HepG2 (cell line): ENCODE measurements around the gene DQX1. TPM values are rescaled to one million over a fixed set of nuclear protein-coding genes. Genes with fewer than 3 reads are reported as not detected.
A peak's percentile ranks its signal among the peaks of the same experiment; 100 is the strongest.

Experiments
- ATF7-NPFF ChIP-seq: sonication (generic); formaldehyde crosslinking; IDR thresholded peaks from 2 replicates; pipeline ENCODE4 v1.8.1; 2023; ENCODE audit warnings: mild to moderate bottlenecking, low read depth, missing genetic modification reagents, moderate library complexity
- CTCF ChIP-seq: sonication (generic); formaldehyde crosslinking; IDR thresholded peaks from 2 replicates; pipeline ENCODE4 v1.5.0; 2020; ENCODE audit warnings: mild to moderate bottlenecking, missing genetic modification reagents, moderate library complexity
- DBP ChIP-seq: sonication (generic); formaldehyde crosslinking; IDR thresholded peaks from 2 replicates; pipeline ENCODE4 v1.4.0; 2020; ENCODE audit warnings: missing genetic modification reagents; ENCODE audit errors: not compliant biosample characterization
- ETV6 ChIP-seq: sonication (generic); formaldehyde crosslinking; conservative IDR thresholded peaks from 2 replicates; pipeline ENCODE4 v1.4.0; 2020; ENCODE audit warnings: missing genetic modification reagents
- KAT8 ChIP-seq: IDR thresholded peaks from 2 replicates; pipeline ENCODE4 v1.6.1; 2016; ENCODE audit warnings: missing genetic modification reagents, missing compliant biosample characterization
- KDM5A ChIP-seq: fragments of 200-600 bp; sonication (generic); IDR thresholded peaks from 2 replicates; pipeline ENCODE4 v1.7.0; 2018; ENCODE audit warnings: antibody characterized with exemption, mild to moderate bottlenecking, low read length, borderline replicate concordance
- MXD1 ChIP-seq: sonication (generic); formaldehyde crosslinking; IDR thresholded peaks from 2 replicates; pipeline ENCODE4 v1.4.0; 2020; ENCODE audit warnings: mild to moderate bottlenecking, missing genetic modification reagents
- MXD4 ChIP-seq: IDR thresholded peaks from 2 replicates; pipeline ENCODE4 v1.6.1; 2016; ENCODE audit warnings: mild to moderate bottlenecking, missing biosample characterization, missing genetic modification reagents
- MXI1 ChIP-seq: IDR thresholded peaks from 3 replicates; pipeline ENCODE4 v1.6.1; 2012; ENCODE audit warnings: low read depth, low read length, inconsistent platforms, borderline replicate concordance
- NFATC3 ChIP-seq: sonication (generic); formaldehyde crosslinking; IDR thresholded peaks from 2 replicates; pipeline ENCODE4 v1.5.1; 2020; ENCODE audit warnings: mild to moderate bottlenecking, missing genetic modification reagents
- PRMT3 ChIP-seq: sonication (generic); formaldehyde crosslinking; IDR thresholded peaks from 2 replicates; pipeline ENCODE4 v1.8.1; 2022; ENCODE audit warnings: low read depth, mild to moderate bottlenecking, moderate library complexity, missing genetic modification reagents, borderline replicate concordance
- SP2 ChIP-seq: sonication (generic); formaldehyde crosslinking; IDR thresholded peaks from 2 replicates; pipeline ENCODE4 v1.5.1; 2020; ENCODE audit warnings: mild to moderate bottlenecking, missing genetic modification reagents
- TEAD2 ChIP-seq: sonication (generic); formaldehyde crosslinking; IDR thresholded peaks from 2 replicates; pipeline ENCODE4 v1.9.0; 2021; ENCODE audit warnings: missing genetic modification reagents
- TMF1 ChIP-seq: sonication (generic); formaldehyde crosslinking; IDR thresholded peaks from 2 replicates; pipeline ENCODE4 v1.8.1; 2022; ENCODE audit warnings: low read depth, missing genetic modification reagents
- ZKSCAN8 ChIP-seq: IDR thresholded peaks from 2 replicates; pipeline ENCODE4 v1.6.1; 2016; ENCODE audit warnings: borderline replicate concordance, missing genetic modification reagents, missing compliant biosample characterization
- ZNF34 ChIP-seq: sonication (generic); formaldehyde crosslinking; IDR thresholded peaks from 2 replicates; pipeline ENCODE4 v1.4.0; 2020; ENCODE audit warnings: mild to moderate bottlenecking, missing genetic modification reagents, borderline replicate concordance
- ZNF503 ChIP-seq: sonication (generic); formaldehyde crosslinking; IDR thresholded peaks from 2 replicates; pipeline ENCODE4 v1.4.0; 2020; ENCODE audit warnings: missing genetic modification reagents
- ZNF746 ChIP-seq: sonication (generic); formaldehyde crosslinking; IDR thresholded peaks from 2 replicates; pipeline ENCODE4 v1.8.0; 2022; ENCODE audit warnings: mild to moderate bottlenecking, missing genetic modification reagents
- ZZZ3 ChIP-seq: sonication (generic); formaldehyde crosslinking; IDR thresholded peaks from 2 replicates; pipeline ENCODE4 v1.4.0; 2020; ENCODE audit warnings: missing genetic modification reagents, mild to moderate bottlenecking, borderline replicate concordance
- polyA plus RNA-seq, 8 experiments: library from polyadenylated mRNA; depleted of rRNA in 3 of 8; stranded (reverse) in 7 of 8; unstranded in 1 of 8; fragments of >200 nt; fragmentation: Illumina TruSeq in 4 of 8; extraction: Trizol in 4 of 8; gene quantifications; 2 replicates each; pipeline versions ENCODE4 v1.2.1 to v1.2.3, GENCODE V29; 2011 to 2016; ENCODE audit warnings: low read depth in 4 of 8, missing spikeins in 1 of 8, mixed read lengths in 1 of 8; ENCODE audit not compliant: insufficient read depth in 1 of 8
- total RNA-seq, 5 experiments: library from RNA; depleted of rRNA; stranded (reverse); fragments of >200 nt; fragmentation: Illumina TruSeq; extraction: Trizol; gene quantifications; 2 replicates each; pipeline ENCODE4 v1.2.3, GENCODE V29; 2016; ENCODE audit warnings: low read depth in 1 of 5

The DQX1 gene
- total and polyA plus RNA-seq, 2 of the 13 experiments (the other 11 are each of a cell fraction or from before 2014, with no cell fraction given), result 27.6 to 89.8 TPM

- no peak for TF ChIP-seq MXI1
- TF ChIP-seq ZZZ3, result no peak
- TF ChIP-seq ZNF503 (CRISPR knock-in tag), result no peak
- no peak for TF ChIP-seq ZNF34 (CRISPR knock-in tag)
- TF ChIP-seq CTCF (CRISPR knock-in tag), result no peak
- no peak for TF ChIP-seq ZKSCAN8 (CRISPR knock-in tag)
- TF ChIP-seq ETV6, result no peak
- no peak for TF ChIP-seq MXD4 (CRISPR knock-in tag)
- peak; percentile 25; the same call in 1 of the 2 replicates for TF ChIP-seq ZNF746 (CRISPR knock-in tag)
- no peak for TF ChIP-seq SP2 (CRISPR knock-in tag)
- no peak for TF ChIP-seq DBP
- TF ChIP-seq NFATC3 (CRISPR knock-in tag), result no peak
- TF ChIP-seq ATF7-NPFF, result no peak
- TF ChIP-seq MXD1, result 0 out of 2 replicates have a peak, but pooled peaks have one; percentile 52
- TF ChIP-seq TMF1 (CRISPR knock-in tag), result no peak
- TF ChIP-seq KAT8, result no peak
- no peak for TF ChIP-seq PRMT3 (CRISPR knock-in tag)
- no peak for TF ChIP-seq KDM5A
- TF ChIP-seq TEAD2 (CRISPR knock-in tag), result no peak
These were observed 26.6 kb downstream of the DQX1 start, which contains the start of gene LBX2 (continued) for GRCh38 chr2:74499267-74499939.
